ENCODE results near the gene SH3GL3. TPM values are rescaled to one million over a fixed set of nuclear protein-coding genes. Genes with fewer than 3 reads are reported as not detected.

Gene SH3GL3
- total and polyA plus RNA-seq, 4 donors: 0.48 to 0.62 TPM; not detected in 2

DNA sequence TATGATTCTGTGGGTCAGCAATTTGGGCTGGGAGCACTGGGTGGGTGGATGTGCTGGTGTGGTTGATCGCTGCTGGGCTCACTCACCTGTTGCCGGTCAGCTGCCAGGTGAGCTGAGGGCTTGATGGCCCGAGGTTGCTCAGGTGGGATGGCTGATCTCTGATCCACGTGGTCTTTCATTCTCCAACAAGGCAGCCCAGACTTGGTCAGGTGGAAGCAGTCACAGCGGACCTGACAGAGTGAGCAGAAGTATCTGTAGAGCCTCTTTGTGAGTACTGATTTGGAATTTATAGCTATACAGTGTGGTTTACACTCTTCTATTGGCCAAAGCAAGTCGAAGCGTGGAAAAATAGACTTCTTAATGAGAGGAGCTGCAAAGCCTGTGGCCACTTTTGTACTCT lies 109.6 kb downstream of the SH3GL3 start:
- no peaks in the 10 kb centered on the region for H3K4me1 ChIP-seq (ENCODE audit: control insufficient read depth in 1 of 2, insufficient read depth in 2 of 2, low read length in 2 of 2)
- 92 to 93% methylated on average over 7 of the region's 7 CpGs for WGBS, 2 donors
- H3K36me3 ChIP-seq (ENCODE audit: control insufficient read depth in 1 of 2, insufficient read depth in 2 of 2, low read length in 1 of 2): no peaks in the 10 kb centered on the region
- intact Hi-C loops (cut with DNase I): loop anchor here (5.0 to 10.0 kb wide), 2 partner anchors 309 to 312 kb away; no protein-coding TSS in a partner anchor
- H3K27me3 ChIP-seq (ENCODE audit: control insufficient read depth in 1 of 2, insufficient read depth in 2 of 2, low read length in 1 of 2): peaks cover 0 to 2% of the 10 kb centered on the region in 2 donors
- no peak overlapping the region for H3K27ac ChIP-seq (ENCODE audit: low read depth in 1 of 2, low read length in 2 of 2)
- no peaks in the 10 kb centered on the region for H3K9me3 ChIP-seq (ENCODE audit: control insufficient read depth, low read length)
- ATAC-seq (ENCODE audit: low FRiP score): no peak
- no peak overlapping the region for H3K4me3 ChIP-seq (ENCODE audit: low read length in 2 of 2)
- no peak for DNase-seq

DNA sequence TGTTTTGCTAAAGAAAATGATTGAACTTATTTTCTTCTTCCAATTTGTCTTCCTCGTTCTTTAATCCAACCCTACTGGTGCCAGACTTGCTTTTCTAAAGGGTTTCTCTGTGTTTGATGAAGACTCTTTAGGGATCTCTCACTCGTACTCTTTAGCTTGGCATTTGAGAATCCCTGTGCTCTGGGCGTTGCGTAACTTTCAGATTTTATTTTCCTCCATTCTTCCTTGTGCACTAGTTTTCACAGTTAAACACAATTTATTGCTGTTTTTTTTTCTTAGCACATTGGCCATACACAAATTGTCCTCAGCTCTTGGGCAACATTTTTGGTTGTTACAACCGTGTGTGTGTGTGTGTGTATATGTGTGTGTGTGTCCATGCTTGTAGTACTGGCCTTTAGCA lies 111.0 kb downstream of the SH3GL3 start:
- Histone ChIP-seq H3K27ac (ENCODE audit: low read depth in 1 of 2, low read length in 2 of 2) (no peak overlapping the region), H3K9me3 (ENCODE audit: control insufficient read depth, low read length) (no peaks in the 10 kb centered on the region), H3K36me3 (ENCODE audit: control insufficient read depth in 1 of 2, insufficient read depth in 2 of 2, low read length in 1 of 2) (no peaks in the 10 kb centered on the region), H3K4me1 (ENCODE audit: control insufficient read depth in 1 of 2, insufficient read depth in 2 of 2, low read length in 2 of 2) (no peaks in the 10 kb centered on the region), H3K4me3 (ENCODE audit: low read length in 2 of 2) (no peak overlapping the region), H3K27me3 (ENCODE audit: control insufficient read depth in 1 of 2, insufficient read depth in 2 of 2, low read length in 1 of 2) (peaks cover 0 to 2% of the 10 kb centered on the region in 2 donors)
- WGBS, 2 donors: 81 to 89% methylated on average over 5 of the region's 5 CpGs
- no peak for ATAC-seq (ENCODE audit: low FRiP score)
- no peak for DNase-seq
- intact Hi-C loops (cut with DNase I): loop anchor here (2.0 to 10.0 kb wide), 3 partner anchors 119 to 313 kb away; no protein-coding TSS in a partner anchor

DNA sequence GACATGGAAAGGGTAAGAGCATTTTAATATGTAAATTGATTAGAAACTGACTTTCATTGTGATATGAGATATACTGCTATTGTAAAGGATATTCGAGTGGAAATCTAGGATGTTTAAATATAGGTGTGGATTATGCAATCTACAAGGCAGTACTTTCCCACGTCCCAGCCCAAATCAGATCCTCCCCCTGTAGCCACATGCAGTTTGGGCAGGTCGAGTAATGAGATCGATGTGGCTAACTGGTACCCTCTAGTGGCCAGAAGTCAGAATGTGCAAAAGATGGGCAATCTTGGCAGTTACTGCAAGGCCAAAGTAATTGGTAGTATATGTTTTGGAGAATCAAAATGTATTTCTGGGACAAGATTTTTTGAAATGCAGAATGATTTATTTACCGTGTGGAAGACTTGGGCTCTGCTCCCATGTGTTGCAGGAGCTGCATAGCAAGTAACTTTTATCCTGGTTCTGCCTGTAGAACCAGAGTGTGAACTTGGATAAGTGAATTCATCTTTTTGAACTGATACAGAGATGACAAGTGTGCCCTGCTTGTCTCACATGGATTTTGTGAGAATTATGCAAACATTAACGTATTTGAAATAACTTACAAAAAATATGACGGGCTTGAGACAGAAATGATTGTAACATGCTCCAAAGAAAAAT lies 112.3 kb downstream of the SH3GL3 start:
- H3K27me3 ChIP-seq (ENCODE audit: control insufficient read depth in 1 of 2, insufficient read depth in 2 of 2, low read length in 1 of 2): peaks cover 0 to 2% of the 10 kb centered on the region in 2 donors
- no peaks in the 10 kb centered on the region for H3K4me1 ChIP-seq (ENCODE audit: control insufficient read depth in 1 of 2, insufficient read depth in 2 of 2, low read length in 2 of 2)
- intact Hi-C loops (cut with DNase I): loop anchor here (1.0 to 10.0 kb wide), 4 partner anchors 121 to 315 kb away; no protein-coding TSS in a partner anchor
- no peaks in the 10 kb centered on the region for H3K36me3 ChIP-seq (ENCODE audit: control insufficient read depth in 1 of 2, insufficient read depth in 2 of 2, low read length in 1 of 2)
- 8 to 9% methylated on average over 7 of the region's 7 CpGs for WGBS, 2 donors
- no peak overlapping the region for H3K27ac ChIP-seq (ENCODE audit: low read depth in 1 of 2, low read length in 2 of 2)
- ATAC-seq (ENCODE audit: low FRiP score) (peak; percentile 76), DNase-seq (no peak)
- no peaks in the 10 kb centered on the region for H3K9me3 ChIP-seq (ENCODE audit: control insufficient read depth, low read length)
- H3K4me3 ChIP-seq (ENCODE audit: low read length in 2 of 2): no peak overlapping the region

DNA sequence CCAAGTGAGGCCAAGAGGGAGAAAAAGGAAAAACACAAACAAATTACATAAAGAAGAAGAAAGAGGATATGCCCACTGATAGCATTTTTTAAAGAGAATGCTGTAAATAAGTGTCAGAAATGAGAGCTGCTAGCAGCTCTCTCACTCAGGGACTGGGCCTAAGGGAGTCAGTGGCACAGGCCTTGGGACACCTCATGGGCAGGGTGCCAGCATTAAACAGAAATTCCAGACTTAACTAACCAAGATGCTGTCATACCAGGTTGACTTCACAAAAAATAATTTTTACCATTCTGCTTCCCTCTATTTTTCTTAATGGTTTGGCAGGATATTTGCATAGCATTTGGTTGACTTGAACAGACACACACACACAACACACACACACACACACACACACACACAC lies 114.5 kb downstream of the SH3GL3 start:
- H3K4me3 ChIP-seq (ENCODE audit: low read length in 2 of 2): no peak overlapping the region
- no peak for DNase-seq
- intact Hi-C loops (cut with DNase I): loop anchor here in 1 of 2 donors (10.0 kb wide), 1 partner anchor 183 kb away; no protein-coding TSS in a partner anchor

DNA sequence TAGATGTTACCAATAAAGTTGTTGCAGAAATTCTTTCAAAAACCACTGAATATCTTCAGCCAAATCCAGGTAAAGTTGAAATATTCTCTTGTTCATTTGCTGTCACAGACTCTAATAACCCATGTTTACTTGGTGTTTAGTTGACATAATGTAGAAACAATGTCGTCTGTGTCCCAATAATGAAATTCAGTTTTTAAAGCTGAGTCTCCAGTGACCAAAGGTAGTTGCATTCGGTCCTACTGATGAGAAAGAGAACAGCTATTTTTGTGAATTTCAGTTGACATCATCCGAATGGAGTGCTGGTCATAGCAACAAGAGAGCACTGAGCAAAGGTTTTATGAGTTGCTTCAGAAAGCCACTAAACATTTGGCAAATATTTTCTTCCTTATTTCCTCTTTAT lies 118.0 kb downstream of the SH3GL3 start:
- Histone ChIP-seq H3K27me3 (ENCODE audit: control insufficient read depth in 1 of 2, insufficient read depth in 2 of 2, low read length in 1 of 2) (no peaks in the 10 kb centered on the region), H3K4me1 (ENCODE audit: control insufficient read depth in 1 of 2, insufficient read depth in 2 of 2, low read length in 2 of 2) (no peaks in the 10 kb centered on the region), H3K4me3 (ENCODE audit: low read length in 2 of 2) (no peak overlapping the region), H3K36me3 (ENCODE audit: control insufficient read depth in 1 of 2, insufficient read depth in 2 of 2, low read length in 1 of 2) (no peaks in the 10 kb centered on the region), H3K9me3 (ENCODE audit: control insufficient read depth, low read length) (no peaks in the 10 kb centered on the region), H3K27ac (ENCODE audit: low read depth in 1 of 2, low read length in 2 of 2) (no peak overlapping the region)
- no peak for DNase-seq
- 29 to 34% methylated on average over 3 of the region's 3 CpGs for WGBS, 2 donors
- intact Hi-C loops (cut with DNase I): loop anchor here (5.0 to 10.0 kb wide), 3 partner anchors 180 to 472 kb away; no protein-coding TSS in a partner anchor
- no peak for ATAC-seq (ENCODE audit: low FRiP score)

More for the DNA sequence above, 114.5 kb downstream of the SH3GL3 start:
- Histone ChIP-seq H3K4me1 (ENCODE audit: control insufficient read depth in 1 of 2, insufficient read depth in 2 of 2, low read length in 2 of 2) (no peaks in the 10 kb centered on the region), H3K27me3 (ENCODE audit: control insufficient read depth in 1 of 2, insufficient read depth in 2 of 2, low read length in 1 of 2) (no peaks in the 10 kb centered on the region), H3K27ac (ENCODE audit: low read depth in 1 of 2, low read length in 2 of 2) (no peak overlapping the region), H3K36me3 (ENCODE audit: control insufficient read depth in 1 of 2, insufficient read depth in 2 of 2, low read length in 1 of 2) (no peaks in the 10 kb centered on the region), H3K9me3 (ENCODE audit: control insufficient read depth, low read length) (no peaks in the 10 kb centered on the region)
- no peak for ATAC-seq (ENCODE audit: low FRiP score)

DNA sequence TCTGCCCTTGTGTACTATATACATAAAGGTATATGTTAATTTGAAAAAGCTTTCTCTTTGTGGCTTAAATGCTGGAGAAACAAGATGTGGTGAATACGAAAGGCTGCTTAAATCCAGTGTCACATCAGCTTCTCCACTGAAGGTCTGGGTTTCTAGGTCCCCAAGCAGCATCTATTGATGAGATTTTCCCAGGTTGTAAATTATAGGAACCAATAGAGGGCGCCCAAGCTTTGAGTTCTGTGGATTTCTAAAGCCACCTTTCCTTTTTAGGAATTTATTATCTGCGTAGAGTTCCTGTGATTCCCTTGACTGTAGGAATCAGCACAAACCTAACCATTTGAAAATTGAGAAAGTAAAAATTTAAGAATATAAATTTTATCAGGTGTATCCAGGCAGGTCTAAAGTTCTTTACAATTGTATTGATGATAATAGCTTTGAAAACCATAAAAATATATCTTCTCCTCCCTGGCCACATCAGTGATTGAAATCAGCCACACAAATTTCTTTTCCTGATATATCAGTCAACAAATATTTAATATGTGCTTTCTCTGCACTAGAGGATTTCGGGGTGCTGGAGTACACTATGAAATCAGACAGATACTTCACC lies 118.5 kb downstream of the SH3GL3 start:
- 44 to 45% methylated on average over 4 of the region's 4 CpGs for WGBS, 2 donors
- no peak overlapping the region for H3K4me3 ChIP-seq (ENCODE audit: low read length in 2 of 2)
- H3K4me1 ChIP-seq (ENCODE audit: control insufficient read depth in 1 of 2, insufficient read depth in 2 of 2, low read length in 2 of 2): no peaks in the 10 kb centered on the region
- H3K9me3 ChIP-seq (ENCODE audit: control insufficient read depth, low read length): no peaks in the 10 kb centered on the region
- no peaks in the 10 kb centered on the region for H3K36me3 ChIP-seq (ENCODE audit: control insufficient read depth in 1 of 2, insufficient read depth in 2 of 2, low read length in 1 of 2)
- ATAC-seq (ENCODE audit: low FRiP score) (no peak), DNase-seq (no peak)
- no peaks in the 10 kb centered on the region for H3K27me3 ChIP-seq (ENCODE audit: control insufficient read depth in 1 of 2, insufficient read depth in 2 of 2, low read length in 1 of 2)
- H3K27ac ChIP-seq (ENCODE audit: low read depth in 1 of 2, low read length in 2 of 2): no peak overlapping the region
- intact Hi-C loops (cut with DNase I): loop anchor here (5.0 to 10.0 kb wide), 3 partner anchors 179 to 472 kb away; no protein-coding TSS in a partner anchor

DNA sequence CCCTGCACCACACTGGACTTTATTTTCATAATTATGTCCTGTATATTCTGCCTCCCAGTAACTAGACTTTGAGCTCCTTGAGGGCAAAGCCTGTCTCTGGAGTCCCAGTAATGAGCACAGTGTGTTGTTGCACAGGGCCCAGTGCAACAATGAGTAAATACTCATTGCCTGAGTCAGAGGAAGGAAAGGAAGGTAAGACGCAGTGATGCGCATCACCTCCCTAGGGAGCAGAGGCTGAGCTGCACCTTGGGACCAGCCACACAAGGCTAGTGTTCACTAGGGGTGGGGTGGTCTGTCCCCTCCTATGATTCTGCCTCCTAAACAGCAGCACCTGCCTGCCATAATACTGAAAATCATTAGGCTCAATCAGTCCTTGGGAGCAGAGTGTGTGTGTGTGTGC lies 120.2 kb downstream of the SH3GL3 start:
- Histone ChIP-seq H3K27ac (ENCODE audit: low read depth in 1 of 2, low read length in 2 of 2) (no peak overlapping the region), H3K36me3 (ENCODE audit: control insufficient read depth in 1 of 2, insufficient read depth in 2 of 2, low read length in 1 of 2) (no peaks in the 10 kb centered on the region), H3K4me3 (ENCODE audit: low read length in 2 of 2) (no peak overlapping the region), H3K9me3 (ENCODE audit: control insufficient read depth, low read length) (no peaks in the 10 kb centered on the region), H3K27me3 (ENCODE audit: control insufficient read depth in 1 of 2, insufficient read depth in 2 of 2, low read length in 1 of 2) (no peaks in the 10 kb centered on the region), H3K4me1 (ENCODE audit: control insufficient read depth in 1 of 2, insufficient read depth in 2 of 2, low read length in 2 of 2) (no peaks in the 10 kb centered on the region)
- WGBS, 2 donors: 94 to 100% methylated on average over 2 of the region's 2 CpGs
- intact Hi-C loops (cut with DNase I): loop anchor here (5.0 to 10.0 kb wide), 3 partner anchors 177 to 470 kb away; no protein-coding TSS in a partner anchor
- ATAC-seq (ENCODE audit: low FRiP score) (no peak), DNase-seq (no peak)

DNA sequence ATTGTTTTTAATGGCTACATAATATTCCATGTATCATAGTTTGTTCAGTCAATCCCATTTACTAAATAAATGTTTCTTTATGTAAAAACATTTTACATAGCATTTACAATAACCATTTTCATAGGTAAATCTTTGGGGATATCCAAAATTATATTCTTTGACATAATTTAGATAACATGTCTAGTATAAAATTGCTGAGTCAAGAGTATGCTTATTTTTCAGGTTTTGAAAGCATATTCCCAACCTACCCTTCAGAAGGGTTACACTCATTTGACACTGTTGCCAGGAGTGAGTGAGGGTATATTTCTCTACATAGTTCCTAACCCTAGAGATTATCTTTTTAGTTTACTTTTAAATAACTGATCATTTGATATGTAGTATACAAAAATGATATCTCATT lies 122.2 kb downstream of the SH3GL3 start:
- Histone ChIP-seq H3K4me3 (ENCODE audit: low read length in 2 of 2) (no peak overlapping the region), H3K9me3 (ENCODE audit: control insufficient read depth, low read length) (no peaks in the 10 kb centered on the region), H3K27ac (ENCODE audit: low read depth in 1 of 2, low read length in 2 of 2) (no peak overlapping the region), H3K4me1 (ENCODE audit: control insufficient read depth in 1 of 2, insufficient read depth in 2 of 2, low read length in 2 of 2) (no peaks in the 10 kb centered on the region), H3K36me3 (ENCODE audit: control insufficient read depth in 1 of 2, insufficient read depth in 2 of 2, low read length in 1 of 2) (no peaks in the 10 kb centered on the region), H3K27me3 (ENCODE audit: control insufficient read depth in 1 of 2, insufficient read depth in 2 of 2, low read length in 1 of 2) (no peaks in the 10 kb centered on the region)
- DNase-seq (no peak), ATAC-seq (ENCODE audit: low FRiP score) (no peak)
- intact Hi-C loops (cut with DNase I): loop anchor here (5.0 to 10.0 kb wide), 3 partner anchors 175 to 468 kb away; no protein-coding TSS in a partner anchor

DNA sequence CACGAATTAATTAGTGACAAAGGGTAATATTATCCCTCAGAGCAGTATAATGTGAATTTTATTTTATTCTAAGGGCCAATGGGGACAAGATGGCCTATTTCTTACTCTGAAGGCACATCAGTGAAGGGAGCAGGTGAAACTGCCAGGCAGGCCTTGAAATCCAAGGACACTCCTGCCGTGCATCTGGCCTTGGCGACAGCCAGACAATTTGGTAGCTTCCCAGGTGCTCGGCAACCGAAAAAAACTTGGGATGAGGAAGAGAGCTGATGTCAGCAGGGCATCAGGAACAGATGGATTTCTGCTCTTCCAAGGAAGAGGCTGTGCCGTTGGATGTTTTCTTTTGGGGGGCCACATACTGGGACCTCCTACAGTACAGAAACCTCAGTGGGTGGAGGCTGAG lies 123.6 kb downstream of the SH3GL3 start:
- ATAC-seq (ENCODE audit: low FRiP score): no peak
- 78 to 84% methylated on average over 6 of the region's 6 CpGs for WGBS, 2 donors
- no peaks in the 10 kb centered on the region for H3K27me3 ChIP-seq (ENCODE audit: control insufficient read depth in 1 of 2, insufficient read depth in 2 of 2, low read length in 1 of 2)

More for the DNA sequence above, 123.6 kb downstream of the SH3GL3 start:
- no peaks in the 10 kb centered on the region for H3K9me3 ChIP-seq (ENCODE audit: control insufficient read depth, low read length)
- H3K27ac ChIP-seq (ENCODE audit: low read depth in 1 of 2, low read length in 2 of 2): no peak overlapping the region
- H3K4me3 ChIP-seq (ENCODE audit: low read length in 2 of 2): no peak overlapping the region
- intact Hi-C loops (cut with DNase I): loop anchor here (5.0 kb wide), 3 partner anchors 262 to 452 kb away; no protein-coding TSS in a partner anchor
- no peaks in the 10 kb centered on the region for H3K36me3 ChIP-seq (ENCODE audit: control insufficient read depth in 1 of 2, insufficient read depth in 2 of 2, low read length in 1 of 2)
- DNase-seq: no peak
- H3K4me1 ChIP-seq (ENCODE audit: control insufficient read depth in 1 of 2, insufficient read depth in 2 of 2, low read length in 2 of 2): no peaks in the 10 kb centered on the region

Measured in aorta (tissue), 5 donors.